Measurements from ENCODE around the gene CDC45.
A peak's percentile ranks its signal among the peaks of the same experiment; 100 is the strongest.

The CDC45 gene

GRCh38 chr22:19471572-19471971 lies 8.1 kb upstream of the CDC45 start:
- no peak for DNase-seq

GRCh38 chr22:19472233-19472632 lies 7.5 kb upstream of the CDC45 start:
- DNase-seq = no peak

- no peak for DNase-seq
Measured at GRCh38 chr22:19473578-19473977, 6.1 kb upstream of the CDC45 start.

GRCh38 chr22:19476023-19476422 lies 3.7 kb upstream of the CDC45 start:
- no peak for DNase-seq

GRCh38 chr22:19477321-19478044 lies 2.2 kb upstream of the CDC45 start:
- DNase-seq = no peak

- peak; percentile 12 for DNase-seq
Measured at GRCh38 chr22:19478045-19478900, 1.4 kb upstream of the CDC45 start.

GRCh38 chr22:19478901-19479354 lies 792 bp upstream of the CDC45 start, which contains the start of gene UFD1:
TSS of gene UFD1 (minus strand) at chr22:19479193. CDS start at chr22:19479085, 108 bp downstream.
- peak; percentile 75 for DNase-seq

- DNase-seq = no peak
Measured at GRCh38 chr22:19480173-19480568, 451 bp downstream of the CDC45 start.

- DNase-seq = no peak
Measured at GRCh38 chr22:19480789-19481188, 1.1 kb downstream of the CDC45 start.

GRCh38 chr22:19482297-19482696 lies 2.6 kb downstream of the CDC45 start:
- DNase-seq = no peak

GRCh38 chr22:19483481-19484244 lies 3.9 kb downstream of the CDC45 start:
- DNase-seq = no peak

- no peak for DNase-seq
Measured at GRCh38 chr22:19488285-19488684, 8.6 kb downstream of the CDC45 start.

- DNase-seq = no peak
Measured at GRCh38 chr22:19488884-19489843, 9.4 kb downstream of the CDC45 start.

GRCh38 chr22:19490628-19491230 lies 11.0 kb downstream of the CDC45 start:
- no peak for DNase-seq

GRCh38 chr22:19492504-19493174 lies 12.9 kb downstream of the CDC45 start:
- DNase-seq = no peak

GRCh38 chr22:19494001-19494560 lies 14.4 kb downstream of the CDC45 start:
- DNase-seq = no peak

GRCh38 chr22:19494676-19495173 lies 15.0 kb downstream of the CDC45 start:
- DNase-seq = no peak

- DNase-seq = no peak
Measured at GRCh38 chr22:19495562-19496323, 16.0 kb downstream of the CDC45 start.

GRCh38 chr22:19496324-19496630 lies 16.6 kb downstream of the CDC45 start:
- DNase-seq = no peak

- DNase-seq = no peak
Measured at GRCh38 chr22:19497245-19497644, 17.5 kb downstream of the CDC45 start.

Data from activated CD4-positive, alpha-beta T cell treated with anti-CD3 and anti-CD28 coated beads, Interleukin-2, amount 50 U/mL, for 1 hour (primary cell).